Prostate gland (tissue), 2 donors: ENCODE results near the gene ANGEL1. TPM values are rescaled to one million over a fixed set of nuclear protein-coding genes. Genes with fewer than 3 reads are reported as not detected.

Experiments
- DNase-seq: peaks from one replicate; pipeline ENCODE4 v3.0.0-alpha.2; 2019; ENCODE audit warnings: low spot score
- H3K27ac ChIP-seq, 2 donors: fragments of 200-600 bp; sonication (generic); 2 replicates each; pipeline ENCODE4 v1.5.1; 2017 to 2019
- H3K27me3 ChIP-seq: fragments of 200-600 bp; sonication (generic); replicated peaks from 2 replicates; pipeline ENCODE4 v1.5.1; 2019; ENCODE audit not compliant: insufficient read depth
- H3K36me3 ChIP-seq, 2 donors: fragments of 200-600 bp; sonication (generic); 1 replicate in 1 of 2; 2 replicates in 1 of 2; pipeline versions ENCODE4 v1.5.1 to v1.8.1; 2017 to 2019
- H3K4me1 ChIP-seq: fragments of 200-600 bp; sonication (generic); replicated peaks from 2 replicates; pipeline ENCODE4 v1.5.1; 2019
- H3K4me3 ChIP-seq, 2 donors: fragments of 200-600 bp; sonication (generic); 2 replicates each; pipeline ENCODE4 v1.5.1; 2017 to 2019
- H3K9me3 ChIP-seq: fragments of 200-600 bp; sonication (generic); 2 replicates; pipeline ENCODE4 v1.5.1; 2017
- POLR2A ChIP-seq: fragments of 450-650 bp; IDR thresholded peaks from one replicate; pipeline ENCODE4 v1.6.1; 2016; ENCODE audit warnings: antibody characterized with exemption, mild to moderate bottlenecking
- POLR2AphosphoS5 ChIP-seq: sonication (generic); formaldehyde crosslinking; IDR thresholded peaks from one replicate; pipeline ENCODE4 v1.6.1; 2017; ENCODE audit warnings: antibody characterized with exemption
- WGBS: methylation state at CpG from one replicate; pipeline ENCODE4 v1.1.5; 2018; 5-methylcytosine and 5-hydroxymethylcytosine counted together
- intact Hi-C: fragments of 100-400 bp; cut with DNase I; formaldehyde crosslinking; loops from one replicate; pipeline ENCODE4 v1.14.2; 2022
- total RNA-seq, 2 donors: library from RNA; depleted of rRNA; stranded (reverse); fragments of >200 nt; gene quantifications; one replicate each; pipeline ENCODE4 v1.1.0, GENCODE V29; 2016
- TF ChIP-seq, protein P1 (sequence below), 4 experiments: fragments of 200-600 bp in 2 of 4; fragments of 450-650 bp in 2 of 4; sonication (generic) in 2 of 4; IDR thresholded peaks; 1 replicate in 3 of 4; 2 replicates in 1 of 4; pipeline ENCODE4 v1.5.1; 2016 to 2019; ENCODE audit warnings: antibody characterized with exemption in 4 of 4, mild to moderate bottlenecking in 2 of 4, moderate library complexity in 2 of 4

ANGEL1 gene
- total RNA-seq, 2 donors from 2014 or later = 10.3 to 58.8 TPM

DNA sequence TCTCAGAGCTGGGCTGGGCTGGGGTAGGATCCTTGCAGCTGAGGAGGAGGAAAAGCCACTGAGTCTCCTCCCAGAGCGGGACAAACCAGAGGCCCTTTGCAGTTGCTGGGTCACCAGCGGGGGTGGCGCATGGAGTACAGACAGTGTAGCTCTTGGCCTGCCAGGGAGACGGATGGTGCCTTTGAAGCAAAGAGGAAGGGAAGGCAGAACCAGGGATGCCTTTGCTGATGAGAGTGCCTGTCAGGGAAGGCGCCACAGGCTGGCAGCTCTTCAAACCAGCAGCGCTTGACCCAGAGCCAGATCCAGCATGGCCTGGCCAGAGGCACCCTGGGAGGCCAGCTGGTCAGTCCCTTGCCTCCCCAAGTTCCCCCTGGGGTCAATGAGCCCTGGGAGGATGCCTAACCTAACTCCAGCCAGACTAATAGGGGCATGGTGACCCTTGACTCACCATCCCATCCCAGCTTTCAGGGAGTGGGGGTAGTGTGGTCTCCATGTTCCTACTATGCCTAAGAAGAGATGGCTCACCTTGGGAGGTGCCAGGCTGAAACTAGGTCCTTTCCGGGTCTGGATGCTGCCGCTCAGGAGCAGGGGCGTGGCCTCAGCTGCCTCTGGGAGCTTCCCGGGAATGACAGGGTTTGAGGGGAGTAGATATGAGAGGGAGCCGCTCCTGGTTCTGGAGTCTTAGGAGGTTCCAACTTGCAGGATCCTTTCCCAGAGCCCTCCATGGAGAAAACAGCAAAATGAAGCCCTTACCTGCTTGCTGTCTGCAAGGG, 31.6 kb downstream of the ANGEL1 start:
- Histone ChIP-seq H3K36me3 (no peaks in the 10 kb centered on the region), H3K27ac (no peak overlapping the region), H3K27me3 (no peaks in the 10 kb centered on the region), H3K4me1 (no peaks in the 10 kb centered on the region), H3K4me3 (no peak overlapping the region), H3K9me3 (no peaks in the 10 kb centered on the region)
- DNase-seq = no peak
- WGBS = 70% methylated on average over 11 of the region's 11 CpGs
- intact Hi-C loops = loop anchor here (5.0 kb wide), 1 partner anchor 69 kb away; no protein-coding TSS in a partner anchor
- TF ChIP-seq, protein P1, sequence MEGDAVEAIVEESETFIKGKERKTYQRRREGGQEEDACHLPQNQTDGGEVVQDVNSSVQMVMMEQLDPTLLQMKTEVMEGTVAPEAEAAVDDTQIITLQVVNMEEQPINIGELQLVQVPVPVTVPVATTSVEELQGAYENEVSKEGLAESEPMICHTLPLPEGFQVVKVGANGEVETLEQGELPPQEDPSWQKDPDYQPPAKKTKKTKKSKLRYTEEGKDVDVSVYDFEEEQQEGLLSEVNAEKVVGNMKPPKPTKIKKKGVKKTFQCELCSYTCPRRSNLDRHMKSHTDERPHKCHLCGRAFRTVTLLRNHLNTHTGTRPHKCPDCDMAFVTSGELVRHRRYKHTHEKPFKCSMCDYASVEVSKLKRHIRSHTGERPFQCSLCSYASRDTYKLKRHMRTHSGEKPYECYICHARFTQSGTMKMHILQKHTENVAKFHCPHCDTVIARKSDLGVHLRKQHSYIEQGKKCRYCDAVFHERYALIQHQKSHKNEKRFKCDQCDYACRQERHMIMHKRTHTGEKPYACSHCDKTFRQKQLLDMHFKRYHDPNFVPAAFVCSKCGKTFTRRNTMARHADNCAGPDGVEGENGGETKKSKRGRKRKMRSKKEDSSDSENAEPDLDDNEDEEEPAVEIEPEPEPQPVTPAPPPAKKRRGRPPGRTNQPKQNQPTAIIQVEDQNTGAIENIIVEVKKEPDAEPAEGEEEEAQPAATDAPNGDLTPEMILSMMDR (IDR thresholded peaks at IDR 0.05) = no peak
- TF ChIP-seq POLR2AphosphoS5 (no peak), POLR2A (no peak)

GRCh38 chr14:76780360-76780759, 32.3 kb downstream of the ANGEL1 start:
- WGBS = 57% methylated on average over 5 of the region's 5 CpGs
- Histone ChIP-seq H3K27me3 (no peaks in the 10 kb centered on the region), H3K27ac (no peak overlapping the region), H3K36me3 (no peaks in the 10 kb centered on the region), H3K4me1 (no peaks in the 10 kb centered on the region), H3K9me3 (no peaks in the 10 kb centered on the region), H3K4me3 (no peak overlapping the region)
- TF ChIP-seq POLR2AphosphoS5 (no peak), POLR2A (no peak)
- TF ChIP-seq, protein P1 (IDR thresholded peaks at IDR 0.05) = no peak
- intact Hi-C loops = loop anchor here (5.0 kb wide), 1 partner anchor 68 kb away; no protein-coding TSS in a partner anchor
- DNase-seq = no peak

GRCh38 chr14:76780058-76780345, 32.7 kb downstream of the ANGEL1 start:
- Histone ChIP-seq H3K36me3 (no peaks in the 10 kb centered on the region), H3K9me3 (no peaks in the 10 kb centered on the region), H3K27me3 (no peaks in the 10 kb centered on the region), H3K27ac (no peak overlapping the region), H3K4me1 (no peaks in the 10 kb centered on the region), H3K4me3 (no peak overlapping the region)
- DNase-seq = no peak
- WGBS = 100% methylated on average over 2 of the region's 2 CpGs
- no peak for TF ChIP-seq POLR2A
- TF ChIP-seq, protein P1 (IDR thresholded peaks at IDR 0.05) = no peak
- no peak for TF ChIP-seq POLR2AphosphoS5
- intact Hi-C loops = loop anchor here (5.0 kb wide), 1 partner anchor 68 kb away; no protein-coding TSS in a partner anchor

DNA sequence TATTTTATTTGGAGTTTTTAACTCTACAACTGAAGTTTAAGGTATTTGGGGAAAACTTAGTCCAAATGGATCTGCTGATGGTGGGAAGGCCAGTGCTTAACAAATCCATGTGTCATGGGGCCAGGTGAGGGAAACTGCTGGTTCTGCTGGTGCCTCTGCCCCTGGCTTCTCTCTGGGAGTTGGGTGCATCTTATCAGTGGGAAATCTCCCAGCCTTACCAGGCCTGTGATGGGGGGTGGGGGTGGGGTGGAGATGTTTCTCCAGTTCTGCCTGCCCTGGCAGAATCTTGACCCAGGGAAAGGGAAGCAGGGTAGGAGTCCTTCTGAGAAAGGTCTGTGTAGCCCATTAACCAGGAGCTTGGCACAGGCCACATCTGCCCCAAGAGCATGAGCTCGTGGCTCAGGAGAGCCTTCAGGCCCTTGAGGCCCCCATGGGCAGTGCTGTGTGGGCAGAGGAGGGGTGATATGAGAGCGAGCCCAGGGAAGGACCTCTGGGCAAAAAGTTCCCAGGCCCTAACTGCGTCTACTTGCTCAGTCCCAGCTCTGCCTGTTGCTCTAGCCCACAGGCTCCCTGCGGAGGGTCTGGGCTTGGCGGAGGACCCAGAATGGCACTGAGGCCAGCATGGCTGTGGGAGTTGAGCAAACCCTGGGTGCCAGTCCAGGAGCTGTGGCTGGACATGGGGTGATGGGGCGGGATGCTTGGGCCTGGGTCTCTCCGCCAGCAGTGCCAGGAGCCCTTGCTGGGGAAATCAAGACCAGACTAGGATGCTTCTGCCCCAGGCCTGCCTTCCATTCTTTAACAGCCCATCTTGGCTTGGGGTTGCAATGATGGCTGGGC, 33.2 kb downstream of the ANGEL1 start:
- H3K27me3 ChIP-seq = no peaks in the 10 kb centered on the region
- intact Hi-C loops = loop anchor here (5.0 kb wide), 1 partner anchor 67 kb away; no protein-coding TSS in a partner anchor
- TF ChIP-seq POLR2AphosphoS5 = no peak
- H3K4me1 ChIP-seq = no peaks in the 10 kb centered on the region
- no peak for DNase-seq
- 92% methylated on average over 6 of the region's 7 CpGs for WGBS
- no peaks in the 10 kb centered on the region for H3K9me3 ChIP-seq
- H3K27ac ChIP-seq = no peak overlapping the region
- H3K36me3 ChIP-seq = no peaks in the 10 kb centered on the region
- no peak overlapping the region for H3K4me3 ChIP-seq

GRCh38 chr14:76778546-76779215, 34.0 kb downstream of the ANGEL1 start:
- no peaks in the 10 kb centered on the region for H3K36me3 ChIP-seq
- intact Hi-C loops = no loop called here
- WGBS = 83% methylated on average over 16 of the region's 16 CpGs
- H3K4me3 ChIP-seq = no peak overlapping the region
- no peak for DNase-seq
- H3K27ac ChIP-seq = no peak overlapping the region
- H3K9me3 ChIP-seq = no peaks in the 10 kb centered on the region
- TF ChIP-seq, protein P1 (IDR thresholded peaks at IDR 0.05) = no peak
- no peak for TF ChIP-seq POLR2A
- no peak for TF ChIP-seq POLR2AphosphoS5
- no peaks in the 10 kb centered on the region for H3K27me3 ChIP-seq
- H3K4me1 ChIP-seq = no peaks in the 10 kb centered on the region
